Germinal center (tissue), 1 donor: ENCODE results near the gene ATXN7.

Experiments
- DNase-seq: peaks from one replicate; pipeline ENCODE4 v3.0.0; 2012; ENCODE audit warnings: mixed read lengths, low spot score

ATXN7 gene

DNA sequence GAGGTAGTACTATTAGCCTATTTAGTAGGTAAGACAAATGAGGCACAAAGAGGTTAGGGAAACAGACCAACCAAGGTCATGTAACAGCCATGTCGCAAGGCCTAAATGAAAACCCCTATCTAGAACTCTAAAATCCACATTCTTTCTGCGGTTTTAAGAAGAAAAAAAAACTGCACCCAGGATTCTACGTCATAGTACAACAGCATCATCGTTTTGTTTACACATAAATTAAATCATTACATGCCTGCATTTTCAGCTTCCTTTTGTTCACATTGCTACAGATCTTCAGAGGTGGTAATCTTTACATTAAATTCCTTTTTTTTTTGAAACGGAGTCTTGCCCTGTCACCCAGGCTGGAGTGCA, 160.2 kb downstream of the ATXN7 start:
- DNase-seq, result no peak

DNA sequence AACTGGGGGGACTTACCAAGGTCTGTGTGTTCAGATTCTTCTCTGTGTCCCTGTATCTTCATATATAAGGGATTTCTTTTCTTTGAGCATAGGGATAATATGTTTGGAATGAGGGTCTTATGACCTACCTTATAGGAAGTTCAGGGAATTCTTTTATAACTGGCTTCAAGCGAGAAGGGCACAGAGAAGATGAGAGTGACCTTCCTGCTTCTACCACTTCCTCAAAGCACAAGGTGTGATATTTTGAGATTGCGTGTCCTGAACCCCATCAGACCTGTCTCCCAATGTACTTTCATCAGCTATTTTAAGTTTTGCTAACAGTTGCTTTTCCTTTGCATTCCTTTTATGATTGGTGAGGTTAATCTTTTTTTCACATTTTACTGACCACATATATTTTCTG, 162.7 kb downstream of the ATXN7 start:
- DNase-seq, result no peak

DNA sequence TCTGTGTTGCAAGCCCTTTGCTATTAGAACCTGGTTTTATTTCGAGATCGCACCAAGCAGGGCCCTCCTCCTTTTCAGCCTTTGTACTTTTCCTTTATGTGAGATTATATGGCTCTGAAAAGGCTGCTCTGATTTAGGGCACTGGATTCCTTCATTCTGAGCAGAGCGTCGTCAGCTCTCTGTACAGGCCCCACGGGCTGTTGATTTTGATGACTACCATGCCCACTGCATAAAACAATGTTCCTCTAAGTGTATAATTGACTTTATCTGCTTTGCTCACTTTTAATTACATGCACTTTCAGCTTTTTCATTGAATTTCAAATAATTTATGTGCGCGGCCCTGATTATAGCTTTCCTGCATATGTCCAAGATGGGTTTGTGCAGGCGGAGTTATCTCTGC, 164.0 kb downstream of the ATXN7 start:
- DNase-seq, result no peak

DNA sequence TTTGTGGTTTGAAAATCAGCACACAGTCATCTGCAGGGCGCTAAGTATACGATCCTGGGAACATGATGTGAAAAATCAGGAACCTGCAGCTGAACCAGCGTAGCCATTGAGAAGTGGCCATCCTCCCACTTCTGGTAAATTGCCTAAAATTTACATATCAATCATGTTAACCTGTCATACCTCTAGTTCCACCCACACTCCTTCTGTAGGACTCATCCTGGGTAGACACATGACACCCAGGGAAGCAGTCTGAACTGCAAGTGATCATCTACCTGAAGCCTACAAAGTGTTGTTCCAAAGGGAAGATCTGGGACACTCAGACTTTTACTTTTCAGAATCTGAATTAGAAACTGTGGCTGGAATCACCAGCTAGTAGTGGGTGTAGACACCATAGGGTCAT, 165.1 kb downstream of the ATXN7 start:
- DNase-seq, result no peak

DNA sequence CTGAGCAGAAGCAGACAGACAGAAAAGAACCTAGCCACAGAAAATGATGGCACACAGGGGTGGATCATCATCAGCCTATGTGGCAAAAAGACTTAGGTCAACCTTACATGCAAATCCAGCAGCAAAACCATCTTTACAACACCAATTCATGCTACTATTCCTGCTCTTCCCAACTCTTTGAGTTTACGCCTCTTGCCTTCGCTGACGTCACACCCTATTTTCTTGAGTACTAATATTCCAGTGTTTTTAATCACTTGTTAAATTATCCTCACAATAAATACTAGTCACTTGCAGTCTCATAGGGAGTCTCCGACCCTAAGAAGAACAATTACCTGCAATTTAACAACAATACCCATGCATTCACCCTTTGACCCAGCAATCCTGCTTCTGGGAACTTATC, 165.6 kb downstream of the ATXN7 start:
- no peak for DNase-seq

DNA sequence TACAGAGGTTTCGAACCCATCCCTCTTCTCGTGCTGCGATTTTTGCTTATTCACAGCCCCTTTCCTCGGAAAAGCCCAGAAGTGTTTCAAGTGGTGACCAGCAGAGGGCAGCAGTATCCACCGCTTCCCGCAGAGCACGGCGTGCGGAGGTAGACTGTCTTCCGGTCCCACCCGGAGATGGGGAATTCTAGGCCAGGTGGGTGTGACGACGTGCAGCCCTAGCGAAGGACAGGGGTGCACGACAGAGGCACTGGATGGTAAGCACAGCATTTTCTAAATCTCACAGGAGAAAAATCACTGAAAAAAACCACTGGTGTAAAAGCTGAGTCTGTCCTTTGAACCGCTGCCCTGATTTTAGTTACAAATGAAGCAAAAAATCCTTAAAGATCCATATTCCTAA, 167.1 kb downstream of the ATXN7 start:
- peak; percentile 81 for DNase-seq

DNA sequence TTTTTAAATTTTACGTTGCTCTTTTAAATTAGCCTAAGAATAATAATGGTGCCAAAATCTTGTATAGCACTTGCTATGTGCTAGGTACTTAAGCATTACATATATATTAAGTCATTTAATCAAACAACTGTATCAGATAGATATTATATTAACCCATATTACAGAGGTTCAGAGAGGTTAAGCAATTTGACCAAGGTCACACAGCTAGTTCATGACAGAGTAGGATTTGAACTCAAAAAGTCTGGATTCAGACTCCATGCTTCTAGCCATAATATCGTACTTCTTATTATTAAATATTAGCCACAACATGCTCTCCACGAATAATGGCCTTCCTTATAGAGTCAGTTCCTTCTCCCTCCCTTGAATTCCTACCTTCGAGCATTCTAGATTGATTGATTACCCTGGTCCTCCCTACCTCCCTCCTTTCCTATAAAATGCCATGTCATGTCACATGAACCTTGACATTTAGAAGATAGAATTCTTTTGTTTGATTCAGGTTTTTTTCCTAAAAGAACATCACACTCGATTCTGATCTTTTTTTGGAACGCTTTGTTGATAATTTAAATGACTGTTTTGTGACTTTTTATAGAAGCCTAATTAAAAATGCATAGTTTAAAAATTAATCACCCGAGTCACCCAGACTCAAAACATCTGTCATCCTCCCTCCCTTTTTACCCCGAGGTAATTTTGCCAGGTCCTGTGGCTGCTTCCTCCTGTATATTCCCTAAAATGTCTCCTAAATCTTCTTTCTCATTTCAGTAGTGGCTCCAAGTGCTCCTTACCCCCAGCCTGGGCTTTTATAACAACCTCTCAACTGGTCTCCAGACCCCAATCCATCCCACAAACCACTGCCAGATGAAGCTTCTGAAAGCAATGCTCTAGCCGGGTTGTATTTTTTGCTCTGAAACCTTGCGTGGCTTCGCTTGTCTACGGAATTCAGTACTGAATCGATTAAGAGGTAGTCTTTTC, 168.2 kb downstream of the ATXN7 start:
- DNase-seq, result no peak

DNA sequence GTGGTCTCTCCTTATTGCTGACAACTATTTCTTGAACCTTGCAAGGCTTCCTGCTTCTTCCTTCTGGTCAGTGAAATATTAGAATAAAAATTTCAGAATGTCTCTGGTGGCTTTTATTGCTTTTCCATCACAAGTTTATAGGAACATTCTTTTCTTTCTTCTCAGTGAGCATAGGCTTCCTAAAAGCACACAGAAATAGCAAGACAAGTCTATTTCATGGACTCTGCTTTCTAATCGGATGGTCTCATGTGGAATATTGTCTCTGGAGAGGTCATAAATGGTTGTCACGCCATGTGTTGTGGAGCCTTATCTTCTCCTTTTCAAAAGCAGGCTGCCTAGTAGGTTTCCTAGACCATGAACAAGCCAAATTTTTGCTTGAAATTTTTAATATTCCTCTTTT, 169.4 kb downstream of the ATXN7 start:
- no peak for DNase-seq

DNA sequence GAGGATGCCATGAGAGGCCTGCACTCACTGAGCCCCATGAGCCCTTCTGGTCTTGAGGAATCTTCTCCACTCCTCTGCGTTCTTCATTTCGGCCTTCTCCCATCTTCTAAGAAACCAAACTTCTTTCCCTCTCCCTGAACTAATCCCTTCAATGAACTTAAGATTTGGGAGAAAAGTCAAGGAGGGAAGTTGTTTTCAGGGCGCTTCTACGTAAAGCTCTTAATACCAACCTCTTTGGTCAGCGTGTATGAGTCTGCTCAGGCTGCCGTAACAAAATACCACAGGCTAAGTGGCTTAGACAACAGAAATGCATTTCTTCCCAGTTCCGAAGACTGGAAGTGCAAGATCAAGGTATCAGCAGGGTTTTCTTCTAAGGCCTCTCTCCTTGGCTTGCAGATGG, 173.4 kb downstream of the ATXN7 start:
- DNase-seq, result no peak

DNA sequence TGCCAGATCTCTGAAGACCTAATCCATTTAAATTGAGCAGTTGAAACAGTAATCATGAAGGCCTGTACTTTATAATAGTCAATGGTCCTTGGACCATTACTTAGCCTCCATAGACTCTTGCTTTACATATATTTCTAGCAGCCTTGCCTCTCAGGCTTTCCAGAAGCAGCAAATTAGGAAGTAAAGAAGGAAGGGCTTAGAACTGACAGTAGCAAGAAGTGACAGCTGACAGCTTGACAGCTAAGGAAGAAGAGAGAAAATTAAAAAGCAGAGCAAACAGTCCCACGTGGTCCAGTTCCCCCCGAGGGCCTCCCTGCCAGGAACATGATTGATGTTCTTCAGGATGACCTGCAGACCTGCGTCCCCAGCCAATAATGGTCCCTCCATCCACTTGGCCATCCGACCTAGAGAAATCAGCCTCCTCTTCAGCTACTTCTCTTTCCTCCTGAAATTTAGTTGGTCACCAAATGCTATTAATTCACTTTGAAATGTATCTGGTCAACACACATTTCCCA, 174.6 kb downstream of the ATXN7 start:
- no peak for DNase-seq

DNA sequence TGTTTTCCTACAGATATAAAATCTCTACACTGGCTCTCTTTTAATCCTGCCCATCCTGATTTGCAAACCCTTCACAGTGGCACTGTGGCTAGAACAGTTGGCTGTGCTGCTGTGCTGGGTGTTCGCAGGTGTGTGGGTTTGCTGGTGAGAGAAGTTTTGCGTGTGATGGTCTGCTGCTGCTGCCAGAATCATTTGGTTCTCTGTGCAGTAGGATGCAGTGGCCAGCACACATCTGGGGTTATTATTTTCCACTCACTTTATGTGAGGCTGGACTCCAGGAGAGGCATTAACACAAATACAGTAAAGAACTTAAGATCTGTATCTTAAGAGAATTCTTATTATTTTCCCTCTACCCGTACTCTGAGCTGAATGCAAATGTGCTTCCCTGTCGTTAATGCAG, 175.7 kb downstream of the ATXN7 start:
- DNase-seq, result peak; percentile 58

DNA sequence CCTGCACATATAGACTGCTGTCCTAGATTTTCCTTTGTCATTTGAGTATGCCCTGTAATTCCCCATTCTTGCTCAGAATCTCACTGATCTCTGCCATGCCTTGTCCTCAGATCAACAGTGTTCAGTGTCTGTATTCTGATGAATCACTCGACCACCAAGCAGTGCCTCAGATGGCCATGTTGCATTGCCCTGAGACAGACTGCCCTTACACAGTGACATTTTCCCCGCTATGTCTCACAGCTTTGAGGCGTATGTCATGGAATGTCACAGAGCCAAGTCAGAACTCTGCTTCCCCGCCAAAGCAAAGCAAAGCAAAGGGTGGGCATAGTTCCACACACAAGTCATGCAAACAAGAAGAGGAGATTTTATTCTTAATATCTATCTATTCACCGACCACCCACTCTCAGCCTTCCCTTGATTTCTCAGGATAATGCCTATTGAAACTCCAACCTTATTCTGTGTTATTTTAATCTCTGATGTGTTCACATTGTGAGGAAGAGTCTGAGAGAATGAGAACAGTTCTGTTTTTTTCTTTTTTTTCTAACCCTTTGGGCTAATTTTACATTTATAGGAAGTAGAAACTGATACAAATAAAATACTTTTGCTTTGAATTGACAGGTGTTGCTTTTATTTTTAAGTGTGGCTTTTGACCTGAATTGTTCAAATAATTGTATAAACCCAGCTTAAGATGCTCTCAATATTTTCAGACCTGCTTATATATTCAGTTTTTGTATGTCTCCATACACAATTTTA, 176.5 kb downstream of the ATXN7 start:
- no peak for DNase-seq

DNA sequence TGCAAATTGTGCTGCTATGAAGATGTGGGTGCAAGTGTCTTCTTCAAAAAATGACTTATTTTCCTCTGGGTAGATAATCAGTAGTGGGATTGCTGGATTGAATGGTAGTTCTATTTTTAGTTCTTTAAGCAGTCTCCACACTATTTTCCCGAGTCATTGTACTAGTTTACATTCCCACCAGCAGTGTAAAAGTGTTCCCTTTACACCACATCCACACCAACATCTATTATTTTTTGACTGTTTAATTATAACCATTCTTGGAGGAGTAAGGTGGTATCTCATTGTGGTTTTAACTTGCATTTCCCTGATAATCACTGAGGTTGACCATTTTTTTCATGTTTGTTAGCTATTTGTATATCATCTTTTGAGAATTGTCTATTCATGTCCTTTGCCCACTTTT, 179.3 kb downstream of the ATXN7 start:
- DNase-seq, result no peak

DNA sequence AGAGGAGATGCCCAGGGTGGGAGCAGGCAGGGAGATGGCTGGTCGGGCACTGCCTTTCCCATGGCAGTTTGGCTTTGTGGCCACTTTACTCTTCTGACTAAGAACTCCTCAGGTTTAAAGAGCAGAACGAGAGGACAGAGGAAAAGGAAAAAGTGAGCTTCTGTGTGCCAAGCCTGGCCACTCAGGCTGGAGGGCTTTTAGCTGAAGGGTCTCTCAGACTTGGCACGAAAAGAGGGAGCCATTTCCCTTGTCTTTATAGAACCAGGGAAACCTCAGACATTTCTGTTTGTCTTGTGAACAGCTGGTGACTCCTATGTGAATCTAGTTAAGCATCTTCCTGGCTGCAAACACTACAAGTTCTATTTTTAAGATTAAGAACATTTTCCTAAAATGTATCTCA, 182.9 kb downstream of the ATXN7 start:
- DNase-seq, result no peak

DNA sequence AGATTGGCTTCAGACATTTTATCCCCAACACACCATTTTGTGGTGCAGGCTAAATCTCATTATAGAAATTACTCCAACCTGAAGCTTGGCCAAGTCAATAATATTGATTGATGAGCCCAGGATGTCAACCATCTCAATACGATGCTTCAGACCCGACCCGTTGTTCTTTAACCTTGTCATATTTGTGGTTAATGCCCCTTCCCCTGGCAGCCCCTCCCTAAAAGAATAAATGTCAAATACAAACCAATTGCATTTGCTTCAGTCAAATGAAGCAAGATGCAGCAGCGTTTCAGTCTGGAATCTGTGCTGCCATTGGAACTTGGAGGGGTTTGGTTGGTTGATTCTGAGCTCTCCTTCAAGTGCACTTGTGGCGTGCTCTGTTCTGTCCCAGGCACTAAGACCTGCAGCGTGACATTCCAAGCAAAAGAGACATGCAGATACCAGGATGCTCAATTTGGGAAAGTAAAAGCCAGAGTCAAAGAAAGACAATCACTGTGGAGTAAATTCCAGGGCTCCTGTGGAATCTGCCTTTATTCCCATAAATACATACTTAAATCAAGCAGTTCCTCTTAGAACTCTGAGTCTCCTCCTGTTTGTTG, 183.4 kb downstream of the ATXN7 start:
- no peak for DNase-seq

DNA sequence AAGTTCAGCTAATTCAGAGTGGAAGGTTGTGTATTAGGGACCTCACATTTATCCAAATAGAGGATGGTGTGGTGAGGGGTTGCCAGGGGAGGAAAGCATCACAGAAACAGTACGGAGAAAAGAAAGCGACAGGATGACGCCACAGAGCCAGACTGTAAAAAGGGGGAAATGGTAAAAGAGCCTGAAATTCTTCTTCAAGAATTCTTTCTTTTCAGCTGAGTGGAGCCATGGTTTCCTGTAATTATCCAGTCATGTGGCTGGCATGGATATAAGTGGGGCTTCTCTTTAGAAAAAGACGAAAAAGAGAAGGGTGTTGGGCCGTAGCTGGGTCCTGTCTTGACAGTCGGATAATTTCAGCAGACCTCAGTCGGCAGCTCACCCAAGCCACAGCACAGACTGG, 184.1 kb downstream of the ATXN7 start:
- DNase-seq, result no peak

DNA sequence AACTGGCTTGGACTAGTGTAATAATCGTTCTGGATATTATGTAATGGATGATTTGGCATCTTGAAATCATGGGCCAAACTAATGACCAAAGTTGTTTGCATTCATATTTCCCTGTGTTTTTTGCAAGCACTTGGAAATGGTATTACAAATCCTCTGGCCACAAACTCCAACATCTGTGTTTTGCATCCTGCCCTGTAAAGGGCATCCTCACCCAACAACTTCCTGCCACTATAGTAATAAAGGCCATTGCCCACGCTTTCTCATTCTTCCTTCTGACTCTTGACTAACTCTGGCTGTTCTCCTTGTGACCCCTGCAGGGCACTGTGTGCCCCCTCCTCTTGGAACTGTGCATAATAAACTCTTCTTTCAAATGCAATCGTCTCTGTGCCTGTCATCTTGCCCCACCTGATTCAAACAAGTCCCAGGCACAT, 185.0 kb downstream of the ATXN7 start:
- DNase-seq, result no peak

DNA sequence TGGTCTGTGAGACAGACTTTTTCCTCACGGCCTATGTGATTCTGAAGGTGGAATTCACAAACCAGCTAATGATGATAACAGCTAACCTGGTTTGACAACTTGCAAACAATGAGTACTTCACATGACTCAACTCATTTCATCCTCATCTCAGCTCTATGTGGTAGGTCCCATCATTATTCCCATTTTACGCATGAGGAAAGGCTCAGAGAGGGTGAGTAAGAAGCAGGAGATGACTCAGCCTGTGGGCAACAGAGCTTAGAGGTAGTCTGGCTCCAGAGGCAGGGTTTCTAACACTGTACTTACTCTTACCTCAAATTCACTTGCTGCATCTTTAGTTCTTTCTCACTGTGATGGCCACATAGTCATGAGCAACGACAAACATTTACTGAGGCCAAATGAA, 185.5 kb downstream of the ATXN7 start:
- DNase-seq, result no peak

DNA sequence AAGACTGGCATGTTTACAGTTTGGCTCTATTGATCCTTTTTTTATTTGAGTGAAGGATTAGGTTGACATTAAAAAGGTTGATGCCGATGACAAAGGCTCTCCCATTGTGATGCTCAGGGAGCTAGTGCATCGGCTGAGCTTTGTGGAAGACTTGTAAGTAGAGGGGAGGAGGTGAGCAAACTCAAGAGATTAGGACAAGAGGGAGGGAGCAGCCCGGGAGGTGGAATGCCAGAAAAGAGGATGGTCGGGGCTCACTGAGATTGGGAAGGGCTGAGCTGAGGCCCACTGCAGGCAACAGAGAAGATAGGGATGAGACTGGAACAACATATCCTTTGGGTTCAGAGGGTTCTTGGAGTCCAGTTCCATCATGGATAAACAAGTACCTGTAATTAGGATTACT, 186.2 kb downstream of the ATXN7 start:
- DNase-seq, result no peak
